ENCODE results near the gene GRIK5.

Gene GRIK5

GRCh38 chr19:42033413-42033812, 36.6 kb downstream of the GRIK5 start:
- H3K9me3 ChIP-seq (ENCODE audit: control insufficient read depth, insufficient read depth, low read depth, low read length): 0 out of 2 replicates have a peak, but pooled peaks cover 2% of the 10 kb centered on the region
- H3K4me1 ChIP-seq (ENCODE audit: control insufficient read depth, insufficient read depth, low read length): peaks cover 29% of the 10 kb centered on the region
- H3K36me3 ChIP-seq (ENCODE audit: control insufficient read depth in 2 of 2, insufficient read depth in 1 of 2, low read length in 2 of 2): no peaks in the 10 kb centered on the region; a peak in 1 of 3 replicates
- no peak overlapping the region for H3K27ac ChIP-seq (ENCODE audit: extremely low read depth, low read depth, low read length)
- H3K4me3 ChIP-seq (ENCODE audit: low read depth, low read length): no peak overlapping the region
- POLR2A ChIA-PET: interaction anchor here (0.6 kb wide), 2 partner anchors 15 to 55 kb away, joined by 3 read pairs; no protein-coding TSS in a partner anchor
- CTCF ChIA-PET: interaction anchor here (0.6 to 2.9 kb wide), 15 partner anchors 10 to 449 kb away, joined by 3 to 57 read pairs (median 7); no protein-coding TSS in a partner anchor
- TF ChIP-seq ZNF148 (tag by site-specific recombination; IDR thresholded peaks at IDR 0.05; ENCODE audit: borderline replicate concordance): no peak
- TF ChIP-seq ZFP41 (tag by site-specific recombination; IDR thresholded peaks at IDR 0.05; ENCODE audit: borderline replicate concordance): no peak
- no peak for TF ChIP-seq ZNF211 (tag by site-specific recombination; IDR thresholded peaks at IDR 0.05; ENCODE audit: low read depth)
- peak; percentile 19; the same call in 1 of the 2 replicates for TF ChIP-seq KLF16 (tag by site-specific recombination; IDR thresholded peaks at IDR 0.05)
- peak; percentile 96 for TF ChIP-seq WT1 (tag by site-specific recombination; IDR thresholded peaks at IDR 0.05)
- no peak for TF ChIP-seq HOXC10 (CRISPR knock-in tag; IDR thresholded peaks at IDR 0.05)
- TF ChIP-seq PRDM10 (tag by site-specific recombination; IDR thresholded peaks at IDR 0.05): peak; percentile 66; the same call in 1 of the 2 replicates
- TF ChIP-seq FEZF1 (tag by site-specific recombination; IDR thresholded peaks at IDR 0.05): peak; percentile 52
- no peak for TF ChIP-seq ZNF10 (tag by site-specific recombination; IDR thresholded peaks at IDR 0.05)
- TF ChIP-seq KLF1 (tag by site-specific recombination; IDR thresholded peaks at IDR 0.05): no peak
- no peak for TF ChIP-seq ZNF24 (tag by site-specific recombination; IDR thresholded peaks at IDR 0.05)
- no peak for TF ChIP-seq SCRT1 (tag by site-specific recombination; IDR thresholded peaks at IDR 0.05; ENCODE audit: borderline replicate concordance)
- no peak for TF ChIP-seq ZSCAN16 (tag by site-specific recombination; IDR thresholded peaks at IDR 0.05)
- TF ChIP-seq ZNF2 (tag by site-specific recombination; IDR thresholded peaks at IDR 0.05): no peak
- TF ChIP-seq GLIS1 (tag by site-specific recombination; IDR thresholded peaks at IDR 0.05): peak; percentile 72
- no peak for TF ChIP-seq SALL2 (tag by site-specific recombination; IDR thresholded peaks at IDR 0.05; ENCODE audit: borderline replicate concordance)
- no peak for TF ChIP-seq ZNF510 (tag by site-specific recombination; IDR thresholded peaks at IDR 0.05; ENCODE audit: insufficient replicate concordance)
- no peak for TF ChIP-seq ZNF132 (tag by site-specific recombination; IDR thresholded peaks at IDR 0.05; ENCODE audit: borderline replicate concordance)
- TF ChIP-seq ZNF621 (tag by site-specific recombination; IDR thresholded peaks at IDR 0.05): no peak
- TF ChIP-seq ZNF830 (tag by site-specific recombination; IDR thresholded peaks at IDR 0.05; ENCODE audit: low read depth): no peak
- peak; percentile 77 for TF ChIP-seq PRDM6 (tag by site-specific recombination; IDR thresholded peaks at IDR 0.05)
- TF ChIP-seq ZNF639 (tag by site-specific recombination; IDR thresholded peaks at IDR 0.05): no peak
- 0 out of 2 replicates have a peak, but pooled peaks have one; percentile 27 for TF ChIP-seq OVOL3 (tag by site-specific recombination; IDR thresholded peaks at IDR 0.05)
- TF ChIP-seq ZNF184 (tag by site-specific recombination; IDR thresholded peaks at IDR 0.05): no peak
- TF ChIP-seq ZNF837 (tag by site-specific recombination; IDR thresholded peaks at IDR 0.05): no peak
- no peak for TF ChIP-seq GLI4 (tag by site-specific recombination; IDR thresholded peaks at IDR 0.05)
- TF ChIP-seq ZNF398 (tag by site-specific recombination; IDR thresholded peaks at IDR 0.05): peak; percentile 67
- TF ChIP-seq ZBTB21 (tag by site-specific recombination; IDR thresholded peaks at IDR 0.05): no peak
- TF ChIP-seq SP7 (tag by site-specific recombination; IDR thresholded peaks at IDR 0.05): peak; percentile 23; the same call in 1 of the 2 replicates
